ENCODE results near the gene LY6G6C. TPM values are rescaled to one million over a fixed set of nuclear protein-coding genes. Genes with fewer than 3 reads are reported as not detected.

LY6G6C gene
- total RNA-seq, 2 donors from 2014 or later, result 0.29 to 0.38 TPM

- H3K4me3 ChIP-seq (ENCODE audit: low read length), result no peak overlapping the region
- no peak overlapping the region for H3K4me3 Mint-ChIP-seq
- peaks cover 18% of the 10 kb centered on the region for H3K36me3 Mint-ChIP-seq (ENCODE audit: low read depth)
- peaks cover 15% of the 10 kb centered on the region for H3K36me3 ChIP-seq (ENCODE audit: control insufficient read depth, insufficient read depth, low read length)
- WGBS, 2 experiments (ENCODE audit: insufficient coverage in 1 of 2, insufficient read length in 1 of 2), result 86 to 100% methylated on average over 1 to 4 of the region's 4 CpGs
- no peak for TF ChIP-seq CTCF (conservative IDR thresholded peaks at IDR 0.05)
- H3K27me3 ChIP-seq (ENCODE audit: control insufficient read depth, insufficient read depth, low read length, poor library complexity, severe bottlenecking), result peaks cover 1% of the 10 kb centered on the region
- H3K9me3 ChIP-seq (ENCODE audit: control insufficient read depth, low read length), result no peaks in the 10 kb centered on the region
- H3K4me1 Mint-ChIP-seq, result peaks cover 7% of the 10 kb centered on the region
- DNase-seq, result no peak
- no peaks in the 10 kb centered on the region for H3K9me3 Mint-ChIP-seq
- peaks cover 6% of the 10 kb centered on the region for H3K27me3 Mint-ChIP-seq (ENCODE audit: insufficient read depth)
- H3K27ac Mint-ChIP-seq, result no peak overlapping the region
- no peaks in the 10 kb centered on the region for H3K4me1 ChIP-seq (ENCODE audit: control insufficient read depth, insufficient read depth, low read length)
- no peak overlapping the region for H3K27ac ChIP-seq (ENCODE audit: low read depth, low read length)
- H3K9ac ChIP-seq (ENCODE audit: extremely low read depth, low read length, poor library complexity, severe bottlenecking), result no peak overlapping the region
Observed at GRCh38 chr6:31676322-31676903, 45.1 kb downstream of the LY6G6C start.

DNA sequence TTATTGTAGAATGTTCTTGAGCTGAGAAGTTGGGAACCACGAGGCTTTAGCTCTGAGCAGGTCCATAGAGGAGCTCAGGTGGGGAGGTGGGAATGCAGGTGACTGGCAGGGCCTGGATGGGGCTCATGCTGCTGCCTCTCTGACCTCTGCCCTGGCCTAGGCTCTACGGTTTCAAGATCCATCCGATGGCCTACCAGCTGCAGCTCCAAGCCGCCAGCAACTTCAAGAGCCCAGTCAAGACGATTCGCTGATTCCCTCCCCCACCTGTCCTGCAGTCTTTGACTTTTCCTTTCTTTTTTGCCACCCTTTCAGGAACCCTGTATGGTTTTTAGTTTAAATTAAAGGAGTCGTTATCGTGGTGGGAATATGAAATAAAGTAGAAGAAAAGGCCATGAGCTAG, 51.9 kb downstream of the LY6G6C start, which contains the start of gene LY6G5B:
Gene LY6G5B, plus strand, starts transcription at position 301 of the 400 bp plus-strand sequence. CDS start 975 bp downstream, outside the sequence.
- Histone ChIP-seq H3K27me3 (ENCODE audit: control insufficient read depth, insufficient read depth, low read length, poor library complexity, severe bottlenecking) (no peaks in the 10 kb centered on the region), H3K27ac (ENCODE audit: low read depth, low read length) (no peak within 1 kb of the TSS), H3K4me1 (ENCODE audit: control insufficient read depth, insufficient read depth, low read length) (no peaks in the 10 kb centered on the region), H3K9ac (ENCODE audit: extremely low read depth, low read length, poor library complexity, severe bottlenecking) (no peak within 1 kb of the TSS), H3K9me3 (ENCODE audit: control insufficient read depth, low read length) (no peaks in the 10 kb centered on the region), H3K4me3 (ENCODE audit: low read length) (no peak within 1 kb of the TSS), H3K36me3 (ENCODE audit: control insufficient read depth, insufficient read depth, low read length) (peaks cover 62% of the 10 kb centered on the region)
- Mint-ChIP-seq H3K4me1 (peaks cover 9% of the 10 kb centered on the region), H3K36me3 (ENCODE audit: low read depth) (peaks cover 67% of the 10 kb centered on the region), H3K27ac (no peak within 1 kb of the TSS), H3K4me3 (no peak within 1 kb of the TSS), H3K27me3 (ENCODE audit: insufficient read depth) (no peaks in the 10 kb centered on the region), H3K9me3 (no peaks in the 10 kb centered on the region)
- no peak for TF ChIP-seq CTCF (conservative IDR thresholded peaks at IDR 0.05)
- no peak for DNase-seq
- WGBS, 2 experiments (ENCODE audit: insufficient coverage in 1 of 2, insufficient read length in 1 of 2), result 91 to 93% methylated on average over 3 to 8 of the region's 8 CpGs

Small RNAs within 50 kb of the gene (microRNA-seq; reads per million reads assigned to microRNA genes)
- gene MIR4646 (ENCODE audit: borderline microRNAs expressed), result not detected

Other genes starting within 250 kb of the LY6G6C start
- gene MICB, start 223.6 kb downstream of the LY6G6C start, total RNA-seq, result 1 to 10 TPM; 8.2 to 8.5 TPM
- not detected for gene MCCD1, start 192.8 kb downstream of the LY6G6C start, total RNA-seq
- 100 to 1,000 TPM; 572 to 654 TPM for gene DDX39B, start 179.7 kb downstream of the LY6G6C start, total RNA-seq
- 1 to 10 TPM; 1.7 to 2.1 TPM for gene ATP6V1G2, start 175.1 kb downstream of the LY6G6C start, total RNA-seq
- gene NFKBIL1, start 174.1 kb downstream of the LY6G6C start, total RNA-seq, result 10 to 100 TPM; 17.4 to 26.3 TPM
- not detected for gene LTA, start 149.5 kb downstream of the LY6G6C start, total RNA-seq
- not detected for gene TNF, start 146.2 kb downstream of the LY6G6C start, total RNA-seq
- 1 to 10 TPM in 1 of 2 donors, not detected in 1; 1.3 TPM for gene LTB, start 139.3 kb downstream of the LY6G6C start, total RNA-seq
- gene LST1, start 135.5 kb downstream of the LY6G6C start, total RNA-seq, result not detected
- gene NCR3, start 128.7 kb downstream of the LY6G6C start, total RNA-seq, result not detected
- gene AIF1, start 106.5 kb downstream of the LY6G6C start, total RNA-seq, result 1 to 10 TPM in 1 of 2 donors, under 1 TPM in 1; 0.70 to 1.7 TPM
- gene PRRC2A, start 101.0 kb downstream of the LY6G6C start, total RNA-seq, result 100 to 1,000 TPM; 329 to 330 TPM
- gene BAG6, start 69.1 kb downstream of the LY6G6C start, total RNA-seq, result 100 to 1,000 TPM; 413 to 428 TPM
- 1 to 10 TPM; 1.6 to 3.2 TPM for gene APOM, start 65.9 kb downstream of the LY6G6C start, total RNA-seq
- 10 to 100 TPM; 14.0 to 14.9 TPM for gene C6orf47, start 61.0 kb downstream of the LY6G6C start, total RNA-seq
- 10 to 100 TPM; 16.1 to 21.3 TPM for gene GPANK1, start 56.7 kb downstream of the LY6G6C start, total RNA-seq
- gene CSNK2B, start 55.7 kb downstream of the LY6G6C start, total RNA-seq, result 100 to 1,000 TPM; 155 to 171 TPM
- gene LY6G5B, start 51.8 kb downstream of the LY6G6C start, total RNA-seq, result 10 to 100 TPM; 13.9 to 17.0 TPM
- 1 to 10 TPM in 1 of 2 donors, under 1 TPM in 1; 0.93 to 2.0 TPM for gene LY6G5C, start 40.7 kb downstream of the LY6G6C start, total RNA-seq
- gene ABHD16A, start 18.4 kb downstream of the LY6G6C start, total RNA-seq, result 10 to 100 TPM; 38.3 to 59.5 TPM
- gene LY6G6F, start 14.9 kb downstream of the LY6G6C start, total RNA-seq, result not detected
- not detected for gene LY6G6D, start 6.4 kb downstream of the LY6G6C start, total RNA-seq
- not detected for gene MPIG6B, start 1.6 kb upstream of the LY6G6C start, total RNA-seq
- 100 to 1,000 TPM; 150 to 153 TPM for gene DDAH2, start 7.6 kb upstream of the LY6G6C start, total RNA-seq
- 100 to 1,000 TPM; 289 to 380 TPM for gene CLIC1, start 14.8 kb upstream of the LY6G6C start, total RNA-seq
- gene MSH5, start 18.3 kb upstream of the LY6G6C start, total RNA-seq, result 10 to 100 TPM; 35.7 to 57.2 TPM
- 1 to 10 TPM; 7.9 to 8.4 TPM for gene SAPCD1, start 40.9 kb upstream of the LY6G6C start, total RNA-seq
- gene VWA7, start 55.6 kb upstream of the LY6G6C start, total RNA-seq, result under 1 TPM; 0.64 to 0.95 TPM
- 10 to 100 TPM; 81.4 to 83.1 TPM for gene VARS1, start 74.0 kb upstream of the LY6G6C start, total RNA-seq
- 100 to 1,000 TPM; 106 to 119 TPM for gene LSM2, start 85.2 kb upstream of the LY6G6C start, total RNA-seq
- 1 to 10 TPM; 1.2 to 1.5 TPM for gene HSPA1L, start 93.5 kb upstream of the LY6G6C start, total RNA-seq
- gene HSPA1A, start 93.8 kb upstream of the LY6G6C start, total RNA-seq, result 10 to 100 TPM; 53.1 to 62.6 TPM
- gene HSPA1B, start 106.0 kb upstream of the LY6G6C start, total RNA-seq, result 10 to 100 TPM; 61.8 to 83.9 TPM
- gene NEU1, start 141.1 kb upstream of the LY6G6C start, total RNA-seq, result 10 to 100 TPM; 42.4 to 50.7 TPM
- gene SLC44A4, start 157.3 kb upstream of the LY6G6C start, total RNA-seq, result 1 to 10 TPM; 1.3 to 3.6 TPM
- gene EHMT2, start 176.0 kb upstream of the LY6G6C start, total RNA-seq, result 100 to 1,000 TPM; 113 to 121 TPM
- 10 to 100 TPM; 25.4 to 29.9 TPM for gene ZBTB12, start 180.3 kb upstream of the LY6G6C start, total RNA-seq
- 1 to 10 TPM in 1 of 2 donors, under 1 TPM in 1; 0.29 to 1.0 TPM for gene C2, start 206.0 kb upstream of the LY6G6C start, total RNA-seq
- under 1 TPM; 0.51 to 0.66 TPM for gene CFB, start 224.3 kb upstream of the LY6G6C start, total RNA-seq
- 100 to 1,000 TPM in 1 of 2 donors, 10 to 100 TPM in 1; 90.3 to 132 TPM for gene NELFE, start 237.2 kb upstream of the LY6G6C start, total RNA-seq
- 100 to 1,000 TPM in 1 of 2 donors, 10 to 100 TPM in 1; 95.8 to 103 TPM for gene SKIC2, start 237.4 kb upstream of the LY6G6C start, total RNA-seq

Measured in endodermal cell (in vitro differentiated cells).